HL-60 (cell line): ENCODE results near the gene SCAF8.

Source experiments
- DNase-seq, 2 experiments: peaks; one replicate each; pipeline ENCODE4 v3.0.0-alpha.2; 2010 to 2020; ENCODE audit warnings: low read depth in 1 of 2, low spot score in 1 of 2
- H3K27ac ChIP-seq: fragments of 250-450 bp; sonication (Bioruptor Pico); replicated peaks from 2 replicates; pipeline ENCODE4 v1.5.1; 2020; ENCODE audit warnings: mild to moderate bottlenecking, moderate library complexity
- H3K27me3 ChIP-seq: fragments of 250-450 bp; sonication (Bioruptor Pico); 2 replicates; pipeline ENCODE4 v1.5.1; 2021; ENCODE audit warnings: mild to moderate bottlenecking, moderate library complexity; ENCODE audit not compliant: insufficient read depth, poor library complexity, severe bottlenecking
- H3K4me3 ChIP-seq: replicated peaks from 2 replicates; pipeline ENCODE4 v1.5.1; 2011; ENCODE audit warnings: mild to moderate bottlenecking, control low read depth, low read length; ENCODE audit not compliant: insufficient read depth
- GABPA ChIP-seq: IDR thresholded peaks from 2 replicates; pipeline ENCODE4 v1.6.1; 2012; ENCODE audit warnings: low read depth
- POLR2AphosphoS5 ChIP-seq: IDR thresholded peaks from 2 replicates; pipeline ENCODE4 v1.6.1; 2012; ENCODE audit warnings: low read depth
- SPI1 ChIP-seq: IDR thresholded peaks from 2 replicates; pipeline ENCODE4 v1.6.1; 2012; ENCODE audit warnings: low read depth, mild to moderate bottlenecking, borderline replicate concordance
- TF ChIP-seq, protein P1 (sequence below): IDR thresholded peaks from 2 replicates; pipeline ENCODE4 v1.6.1; 2012; ENCODE audit warnings: low read depth; ENCODE audit not compliant: insufficient replicate concordance
- TF ChIP-seq, protein P2 (sequence below): IDR thresholded peaks from one replicate; pipeline ENCODE4 v1.5.1; 2011; ENCODE audit warnings: low read length, control low read depth, inconsistent platforms; ENCODE audit not compliant: insufficient read depth

The SCAF8 gene

DNA sequence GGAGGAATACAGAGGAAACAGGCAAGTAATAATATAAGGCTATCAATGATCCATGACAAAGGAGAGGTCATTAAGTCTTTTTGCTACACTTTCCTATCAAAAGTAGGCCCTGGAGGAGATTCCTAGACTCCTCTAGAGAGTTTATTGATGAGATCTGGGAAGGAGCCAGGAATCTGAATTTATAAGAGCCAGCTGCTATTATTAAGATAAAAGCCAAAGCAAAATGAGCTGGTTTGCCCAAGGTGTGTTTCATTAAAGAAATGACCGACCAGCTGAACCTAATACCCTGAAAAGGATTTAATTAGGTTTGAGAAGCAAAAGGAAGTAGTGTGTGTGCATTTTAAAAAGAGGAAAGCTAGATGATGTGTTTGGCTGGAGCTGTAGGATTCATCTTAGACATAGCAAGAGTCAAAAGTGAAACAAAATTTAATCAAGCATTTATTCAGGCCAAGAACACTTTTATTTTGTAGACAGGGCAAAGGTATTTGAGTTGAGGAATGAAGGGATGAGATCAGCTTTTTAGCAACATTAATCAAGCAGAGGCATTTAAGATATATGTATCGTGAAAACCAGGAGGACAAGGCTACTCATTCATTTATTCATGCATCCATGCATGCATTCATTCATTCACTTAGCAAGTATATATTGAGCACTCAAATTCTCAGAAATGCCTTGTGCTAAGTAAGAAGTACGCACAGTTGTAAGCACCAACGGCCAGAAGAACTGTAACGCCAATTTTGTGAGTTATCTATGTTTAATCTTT lies 43.5 kb upstream of the SCAF8 start:
- no peaks in the 10 kb centered on the region for H3K27me3 ChIP-seq
- no peak for TF ChIP-seq GABPA
- no peak for TF ChIP-seq POLR2AphosphoS5
- TF ChIP-seq SPI1 = no peak
- TF ChIP-seq, protein P1, sequence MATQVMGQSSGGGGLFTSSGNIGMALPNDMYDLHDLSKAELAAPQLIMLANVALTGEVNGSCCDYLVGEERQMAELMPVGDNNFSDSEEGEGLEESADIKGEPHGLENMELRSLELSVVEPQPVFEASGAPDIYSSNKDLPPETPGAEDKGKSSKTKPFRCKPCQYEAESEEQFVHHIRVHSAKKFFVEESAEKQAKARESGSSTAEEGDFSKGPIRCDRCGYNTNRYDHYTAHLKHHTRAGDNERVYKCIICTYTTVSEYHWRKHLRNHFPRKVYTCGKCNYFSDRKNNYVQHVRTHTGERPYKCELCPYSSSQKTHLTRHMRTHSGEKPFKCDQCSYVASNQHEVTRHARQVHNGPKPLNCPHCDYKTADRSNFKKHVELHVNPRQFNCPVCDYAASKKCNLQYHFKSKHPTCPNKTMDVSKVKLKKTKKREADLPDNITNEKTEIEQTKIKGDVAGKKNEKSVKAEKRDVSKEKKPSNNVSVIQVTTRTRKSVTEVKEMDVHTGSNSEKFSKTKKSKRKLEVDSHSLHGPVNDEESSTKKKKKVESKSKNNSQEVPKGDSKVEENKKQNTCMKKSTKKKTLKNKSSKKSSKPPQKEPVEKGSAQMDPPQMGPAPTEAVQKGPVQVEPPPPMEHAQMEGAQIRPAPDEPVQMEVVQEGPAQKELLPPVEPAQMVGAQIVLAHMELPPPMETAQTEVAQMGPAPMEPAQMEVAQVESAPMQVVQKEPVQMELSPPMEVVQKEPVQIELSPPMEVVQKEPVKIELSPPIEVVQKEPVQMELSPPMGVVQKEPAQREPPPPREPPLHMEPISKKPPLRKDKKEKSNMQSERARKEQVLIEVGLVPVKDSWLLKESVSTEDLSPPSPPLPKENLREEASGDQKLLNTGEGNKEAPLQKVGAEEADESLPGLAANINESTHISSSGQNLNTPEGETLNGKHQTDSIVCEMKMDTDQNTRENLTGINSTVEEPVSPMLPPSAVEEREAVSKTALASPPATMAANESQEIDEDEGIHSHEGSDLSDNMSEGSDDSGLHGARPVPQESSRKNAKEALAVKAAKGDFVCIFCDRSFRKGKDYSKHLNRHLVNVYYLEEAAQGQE = no peak
- TF ChIP-seq, protein P2, sequence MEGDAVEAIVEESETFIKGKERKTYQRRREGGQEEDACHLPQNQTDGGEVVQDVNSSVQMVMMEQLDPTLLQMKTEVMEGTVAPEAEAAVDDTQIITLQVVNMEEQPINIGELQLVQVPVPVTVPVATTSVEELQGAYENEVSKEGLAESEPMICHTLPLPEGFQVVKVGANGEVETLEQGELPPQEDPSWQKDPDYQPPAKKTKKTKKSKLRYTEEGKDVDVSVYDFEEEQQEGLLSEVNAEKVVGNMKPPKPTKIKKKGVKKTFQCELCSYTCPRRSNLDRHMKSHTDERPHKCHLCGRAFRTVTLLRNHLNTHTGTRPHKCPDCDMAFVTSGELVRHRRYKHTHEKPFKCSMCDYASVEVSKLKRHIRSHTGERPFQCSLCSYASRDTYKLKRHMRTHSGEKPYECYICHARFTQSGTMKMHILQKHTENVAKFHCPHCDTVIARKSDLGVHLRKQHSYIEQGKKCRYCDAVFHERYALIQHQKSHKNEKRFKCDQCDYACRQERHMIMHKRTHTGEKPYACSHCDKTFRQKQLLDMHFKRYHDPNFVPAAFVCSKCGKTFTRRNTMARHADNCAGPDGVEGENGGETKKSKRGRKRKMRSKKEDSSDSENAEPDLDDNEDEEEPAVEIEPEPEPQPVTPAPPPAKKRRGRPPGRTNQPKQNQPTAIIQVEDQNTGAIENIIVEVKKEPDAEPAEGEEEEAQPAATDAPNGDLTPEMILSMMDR = no peak
- no peak for DNase-seq
- no peak overlapping the region for H3K27ac ChIP-seq
- no peak overlapping the region for H3K4me3 ChIP-seq

- TF ChIP-seq, protein P2 = no peak
- TF ChIP-seq SPI1 (no peak), GABPA (no peak)
- Histone ChIP-seq H3K4me3 (no peak overlapping the region), H3K27ac (no peak overlapping the region), H3K27me3 (no peaks in the 10 kb centered on the region)
- DNase-seq = no peak
These were observed 42.4 kb upstream of the SCAF8 start for GRCh38 chr6:154690857-154691256.

- Histone ChIP-seq H3K27ac (no peak overlapping the region), H3K27me3 (no peaks in the 10 kb centered on the region), H3K4me3 (no peak overlapping the region)
- no peak for DNase-seq
- TF ChIP-seq, protein P2 = no peak
- no peak for TF ChIP-seq POLR2AphosphoS5
- TF ChIP-seq, protein P1 = no peak
- no peak for TF ChIP-seq SPI1
- TF ChIP-seq GABPA = no peak
These were observed 36.6 kb upstream of the SCAF8 start for GRCh38 chr6:154696661-154697060.

GRCh38 chr6:154703124-154703523 lies 30.1 kb upstream of the SCAF8 start:
- H3K4me3 ChIP-seq = no peak overlapping the region
- TF ChIP-seq, protein P1 = no peak
- no peak for TF ChIP-seq GABPA
- no peak for TF ChIP-seq POLR2AphosphoS5
- TF ChIP-seq SPI1 = no peak
- TF ChIP-seq, protein P2 = no peak
- no peak for DNase-seq
- H3K27me3 ChIP-seq = no peaks in the 10 kb centered on the region
- no peak overlapping the region for H3K27ac ChIP-seq
